ENCODE data around the gene MYO1E. TPM values are rescaled to one million over a fixed set of nuclear protein-coding genes. Genes with fewer than 3 reads are reported as not detected.
"Not testable (repeated sequence)": the region's sequence is repeated elsewhere in the genome, so short reads cannot be mapped to it uniquely, and the experiment has no call there.

MYO1E gene
- total and polyA plus RNA-seq, 8 donors: 31.4 to 101 (median 39.9) TPM

- TF ChIP-seq CTCF (IDR thresholded peaks at IDR 0.05): no peak
- Histone ChIP-seq H3K36me3 (no peaks in the 10 kb centered on the region), H3K4me3 (no peak overlapping the region), H3K4me1 (peaks cover 0 to 3% of the 10 kb centered on the region in 2 donors), H3K27me3 (no peaks in the 10 kb centered on the region), H3K9me3 (no peaks in the 10 kb centered on the region), H3K27ac (no peak overlapping the region)
- DNase-seq: no peak
- no peak for ATAC-seq
- intact Hi-C loops (cut with DNase I): no loop called here
These were observed 89.9 kb downstream of the MYO1E start for GRCh38 chr15:59282515-59283337.

GRCh38 chr15:59281699-59282098 lies 91.0 kb downstream of the MYO1E start:
- no peak for ATAC-seq
- no peak for DNase-seq
- Histone ChIP-seq H3K36me3 (no peaks in the 10 kb centered on the region), H3K4me1 (peaks cover 0 to 3% of the 10 kb centered on the region in 2 donors), H3K4me3 (no peak overlapping the region), H3K9me3 (no peaks in the 10 kb centered on the region), H3K27me3 (no peaks in the 10 kb centered on the region), H3K27ac (no peak overlapping the region)
- no peak for TF ChIP-seq CTCF (IDR thresholded peaks at IDR 0.05)
- intact Hi-C loops (cut with DNase I): no loop called here

GRCh38 chr15:59280855-59281254 lies 91.8 kb downstream of the MYO1E start:
- ATAC-seq (no peak), DNase-seq (no peak)
- Histone ChIP-seq H3K4me1 (peaks cover 0 to 3% of the 10 kb centered on the region in 2 donors), H3K27me3 (no peaks in the 10 kb centered on the region), H3K9me3 (no peaks in the 10 kb centered on the region), H3K36me3 (no peaks in the 10 kb centered on the region), H3K4me3 (no peak overlapping the region), H3K27ac (no peak overlapping the region)
- TF ChIP-seq CTCF (IDR thresholded peaks at IDR 0.05): no peak
- intact Hi-C loops (cut with DNase I): no loop called here

- H3K36me3 ChIP-seq; H3K9me3 ChIP-seq; H3K27ac ChIP-seq; ATAC-seq; H3K27me3 ChIP-seq; H3K4me1 ChIP-seq; intact Hi-C loops (cut with DNase I); H3K4me3 ChIP-seq; DNase-seq: not testable (repeated sequence)
These were observed 92.4 kb downstream of the MYO1E start for GRCh38 chr15:59280292-59280691.

GRCh38 chr15:59279023-59279422 lies 93.6 kb downstream of the MYO1E start:
- TF ChIP-seq CTCF (IDR thresholded peaks at IDR 0.05): no peak
- intact Hi-C loops (cut with DNase I): no loop called here
- ATAC-seq: no peak
- peaks cover 0 to 7% of the 10 kb centered on the region in 2 donors for H3K4me1 ChIP-seq
- no peak overlapping the region for H3K27ac ChIP-seq
- no peaks in the 10 kb centered on the region for H3K36me3 ChIP-seq
- no peaks in the 10 kb centered on the region for H3K27me3 ChIP-seq
- no peaks in the 10 kb centered on the region for H3K9me3 ChIP-seq
- DNase-seq: no peak
- H3K4me3 ChIP-seq: no peak overlapping the region

GRCh38 chr15:59278120-59278519 lies 94.6 kb downstream of the MYO1E start:
- no peak for ATAC-seq
- Histone ChIP-seq H3K4me1 (peaks cover 0 to 9% of the 10 kb centered on the region in 2 donors), H3K27me3 (no peaks in the 10 kb centered on the region), H3K27ac (no peak overlapping the region), H3K9me3 (no peaks in the 10 kb centered on the region), H3K4me3 (no peak overlapping the region), H3K36me3 (no peaks in the 10 kb centered on the region)
- intact Hi-C loops (cut with DNase I): no loop called here
- no peak for DNase-seq
- no peak for TF ChIP-seq CTCF (IDR thresholded peaks at IDR 0.05)

Measured in left lung (tissue), 10 donors.